ENCODE data around the gene ZNF536.

DNA sequence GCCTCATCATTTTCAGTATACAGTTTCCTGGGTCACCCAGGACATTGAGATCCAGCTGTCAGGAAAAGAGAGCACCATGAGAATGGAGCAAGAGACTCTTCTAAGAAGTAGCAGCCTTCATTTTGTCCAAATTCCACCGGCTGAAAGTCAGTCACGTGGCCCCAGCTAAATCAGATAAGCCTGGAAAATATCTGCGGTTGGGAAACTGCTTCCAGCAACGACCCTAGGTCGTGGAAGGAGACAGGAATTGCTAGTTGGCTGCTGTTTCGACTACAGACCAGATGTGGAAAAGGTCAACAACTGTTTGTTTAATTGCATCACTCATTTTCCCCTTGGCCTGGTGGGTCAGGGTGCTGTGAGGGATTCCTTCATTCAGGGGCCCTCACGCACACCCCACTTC lies 107.0 kb downstream of the ZNF536 start:
- TF ChIP-seq, protein P1, sequence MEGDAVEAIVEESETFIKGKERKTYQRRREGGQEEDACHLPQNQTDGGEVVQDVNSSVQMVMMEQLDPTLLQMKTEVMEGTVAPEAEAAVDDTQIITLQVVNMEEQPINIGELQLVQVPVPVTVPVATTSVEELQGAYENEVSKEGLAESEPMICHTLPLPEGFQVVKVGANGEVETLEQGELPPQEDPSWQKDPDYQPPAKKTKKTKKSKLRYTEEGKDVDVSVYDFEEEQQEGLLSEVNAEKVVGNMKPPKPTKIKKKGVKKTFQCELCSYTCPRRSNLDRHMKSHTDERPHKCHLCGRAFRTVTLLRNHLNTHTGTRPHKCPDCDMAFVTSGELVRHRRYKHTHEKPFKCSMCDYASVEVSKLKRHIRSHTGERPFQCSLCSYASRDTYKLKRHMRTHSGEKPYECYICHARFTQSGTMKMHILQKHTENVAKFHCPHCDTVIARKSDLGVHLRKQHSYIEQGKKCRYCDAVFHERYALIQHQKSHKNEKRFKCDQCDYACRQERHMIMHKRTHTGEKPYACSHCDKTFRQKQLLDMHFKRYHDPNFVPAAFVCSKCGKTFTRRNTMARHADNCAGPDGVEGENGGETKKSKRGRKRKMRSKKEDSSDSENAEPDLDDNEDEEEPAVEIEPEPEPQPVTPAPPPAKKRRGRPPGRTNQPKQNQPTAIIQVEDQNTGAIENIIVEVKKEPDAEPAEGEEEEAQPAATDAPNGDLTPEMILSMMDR (optimal IDR thresholded peaks at IDR 0.05 in 1 of 3, IDR thresholded peaks at IDR 0.05 in 1 of 3, conservative IDR thresholded peaks at IDR 0.05 in 1 of 3; ENCODE audit: extremely low read depth in 1 of 3, insufficient read depth in 2 of 3, low read length in 3 of 3): no peak
- TF ChIP-seq EZH2 (IDR thresholded peaks at IDR 0.05; ENCODE audit: low read length): no peak

All from keratinocyte (primary cell).